ENCODE results near the gene SRP54. TPM values are rescaled to one million over a fixed set of nuclear protein-coding genes. Genes with fewer than 3 reads are reported as not detected.
A peak's percentile ranks its signal among the peaks of the same experiment; 100 is the strongest.

Gene SRP54
- polyA plus RNA-seq, 2 of the 4 experiments (the other 2 are of a cell fraction): 70.8 to 103 TPM

- no peak overlapping the region for H3K4me2 ChIP-seq
- ChIA-PET CTCF (interaction anchor here (0.5 to 1.0 kb wide), 2 partner anchors 23 to 67 kb away, joined by 3 read pairs; no protein-coding TSS in a partner anchor), POLR2A (no interaction called here)
- no peak overlapping the region for H3K27ac ChIP-seq
- H3K4me3 ChIP-seq: no peak overlapping the region
- ATAC-seq (no peak), DNase-seq (ENCODE audit: low read depth in 1 of 2, low spot score in 1 of 2) (no peak), FAIRE-seq (no peak)
- peaks cover 19% of the 10 kb centered on the region; the same call in 2 of the 3 replicates for H3K9me3 ChIP-seq
- H3K4me1 ChIP-seq: no peaks in the 10 kb centered on the region
- TF ChIP-seq FOSL2 (IDR thresholded peaks at IDR 0.05) (no peak), FOSL2 (CRISPR knock-in tag; IDR thresholded peaks at IDR 0.05) (no peak), E2F6 (IDR thresholded peaks at IDR 0.05; ENCODE audit: borderline replicate concordance, low read depth) (no peak), CHD2 (IDR thresholded peaks at IDR 0.05; ENCODE audit: low read length, partially characterized antibody) (no peak)
- 85% methylated on average over 7 of the region's 7 CpGs for WGBS (ENCODE audit: missing lambda C conversion rate)
Observed at GRCh38 chr14:34944744-34945143, 38.0 kb upstream of the SRP54 start.

- CTCF ChIA-PET: interaction anchor here (0.7 to 1.5 kb wide), 2 partner anchors 34 to 1698 kb away, joined by 4 read pairs; no protein-coding TSS in a partner anchor
- no peak for FAIRE-seq
Observed at GRCh38 chr14:34946699-34947098, 36.1 kb upstream of the SRP54 start.

GRCh38 chr14:34951286-34951685 lies 31.5 kb upstream of the SRP54 start:
- CTCF ChIA-PET: interaction anchor here (0.6 to 1.6 kb wide), 3 partner anchors 9 to 242 kb away, joined by 3 to 5 read pairs (median 3); no protein-coding TSS in a partner anchor

More at GRCh38 chr14:34946699-34947098, 36.1 kb upstream of the SRP54 start:
- TF ChIP-seq CTCF (IDR thresholded peaks at IDR 0.05) (no peak), MAFK (IDR thresholded peaks at IDR 0.05; ENCODE audit: partially characterized antibody) (peak; percentile 81)
- DNase-seq (ENCODE audit: low read depth in 1 of 2, low spot score in 1 of 2) (no peak), ATAC-seq (no peak)
- Histone ChIP-seq H3K9me3 (peaks cover 19% of the 10 kb centered on the region; the same call in 2 of the 3 replicates), H3K27ac (no peak overlapping the region), H3K4me3 (no peak overlapping the region), H3K4me2 (no peak overlapping the region), H3K4me1 (no peaks in the 10 kb centered on the region)
- WGBS (ENCODE audit: missing lambda C conversion rate): 78% methylated on average over 1 of the region's 1 CpG
- POLR2A ChIA-PET: no interaction called here

GRCh38 chr14:34956931-34957330 lies 25.9 kb upstream of the SRP54 start:
- no peaks in the 10 kb centered on the region for H3K4me1 ChIP-seq
- ATAC-seq (no peak), DNase-seq (ENCODE audit: low read depth in 1 of 2, low spot score in 1 of 2) (no peak), FAIRE-seq (no peak)
- 90% methylated on average over 2 of the region's 2 CpGs for WGBS (ENCODE audit: missing lambda C conversion rate)
- H3K4me3 ChIP-seq: no peak overlapping the region
- CTCF ChIA-PET: no interaction called here
- H3K27ac ChIP-seq: no peak overlapping the region
- no peak overlapping the region for H3K4me2 ChIP-seq
- POLR2A ChIA-PET: no interaction called here
- no peaks in the 10 kb centered on the region for H3K9me3 ChIP-seq
- TF ChIP-seq E2F6 (IDR thresholded peaks at IDR 0.05; ENCODE audit: borderline replicate concordance, low read depth) (no peak), CBX2 (IDR thresholded peaks at IDR 0.05; ENCODE audit: borderline replicate concordance, low read depth) (no peak)

More at GRCh38 chr14:34951286-34951685, 31.5 kb upstream of the SRP54 start:
- no peak for TF ChIP-seq ESRRA (IDR thresholded peaks at IDR 0.05; ENCODE audit: borderline replicate concordance, low read length)
- TF ChIP-seq FOXS1 (CRISPR knock-in tag; IDR thresholded peaks at IDR 0.05): no peak
- TF ChIP-seq BCL3 (IDR thresholded peaks at IDR 0.05): no peak
- TF ChIP-seq CHD4 (IDR thresholded peaks at IDR 0.05; ENCODE audit: borderline replicate concordance): no peak
- no peak for TF ChIP-seq ZSCAN20 (CRISPR knock-in tag; IDR thresholded peaks at IDR 0.05)
- no peak for TF ChIP-seq RAD21 (conservative IDR thresholded peaks at IDR 0.05 in 1 of 2, IDR thresholded peaks at IDR 0.05 in 1 of 2)
- TF ChIP-seq NR3C1 (IDR thresholded peaks at IDR 0.05): no peak
- TF ChIP-seq FOSB (CRISPR knock-in tag; IDR thresholded peaks at IDR 0.05): no peak
- TF ChIP-seq KDM1A (IDR thresholded peaks at IDR 0.05; ENCODE audit: low read depth): no peak
- TF ChIP-seq CHD2 (IDR thresholded peaks at IDR 0.05; ENCODE audit: low read length, partially characterized antibody): no peak
- no peak for TF ChIP-seq POLR2A (IDR thresholded peaks at IDR 0.05; ENCODE audit: low read length)
- TF ChIP-seq HOXA7 (CRISPR knock-in tag; IDR thresholded peaks at IDR 0.05): no peak
- DNase-seq (ENCODE audit: low read depth in 1 of 2, low spot score in 1 of 2) (no peak), ATAC-seq (no peak), FAIRE-seq (no peak)
- no peaks in the 10 kb centered on the region for H3K4me1 ChIP-seq
- no peak overlapping the region for H3K4me2 ChIP-seq
- H3K9me3 ChIP-seq: no peaks in the 10 kb centered on the region
- no peak overlapping the region for H3K4me3 ChIP-seq
- no peak overlapping the region for H3K27ac ChIP-seq
- WGBS (ENCODE audit: missing lambda C conversion rate): 93% methylated on average over 1 of the region's 1 CpG
- POLR2A ChIA-PET: no interaction called here

All from A549 (cell line).